ENCODE results near the gene ZNF292.

Gene ZNF292

DNA sequence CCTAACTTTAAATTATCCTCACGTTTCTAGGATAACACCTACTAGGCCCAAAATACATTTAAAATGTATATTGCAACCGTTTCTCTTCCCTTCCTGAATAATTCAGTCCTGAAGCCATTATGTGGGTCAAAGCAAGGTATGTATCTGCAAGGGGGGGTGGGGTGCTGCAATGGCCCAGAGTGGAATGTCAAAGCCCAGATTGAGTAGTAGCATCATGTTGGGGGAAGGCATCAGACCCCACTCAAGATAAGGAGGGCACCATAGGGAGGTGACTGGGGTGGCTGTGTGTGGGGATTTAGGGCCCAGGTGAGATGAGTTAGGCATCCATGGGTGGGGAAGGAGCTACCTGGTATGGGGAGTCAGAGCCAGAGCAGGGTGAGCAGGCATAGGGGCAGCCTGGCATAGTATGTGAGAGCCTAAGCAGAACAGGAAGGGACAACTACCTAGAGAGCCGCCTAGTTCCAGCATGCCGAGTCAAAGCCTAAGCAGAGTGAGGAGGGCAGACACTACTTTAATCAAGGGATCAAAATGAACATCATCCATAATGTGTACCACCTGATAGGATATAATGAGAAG, 48.2 kb downstream of the ZNF292 start:
- no peak overlapping the region for H3K4me3 ChIP-seq (replicated peaks; ENCODE audit: low read depth, low read length)
- DNase-seq (ENCODE audit: extremely low read depth, insufficient read length) = no peak
- no peaks in the 10 kb centered on the region for H3K27me3 ChIP-seq (replicated peaks; ENCODE audit: control insufficient read depth, insufficient read depth, low read length)
- no peaks in the 10 kb centered on the region; the same call in 1 of the 2 replicates for H3K36me3 ChIP-seq (ENCODE audit: control insufficient read depth, insufficient read depth, low read length)
- TF ChIP-seq, protein P1, sequence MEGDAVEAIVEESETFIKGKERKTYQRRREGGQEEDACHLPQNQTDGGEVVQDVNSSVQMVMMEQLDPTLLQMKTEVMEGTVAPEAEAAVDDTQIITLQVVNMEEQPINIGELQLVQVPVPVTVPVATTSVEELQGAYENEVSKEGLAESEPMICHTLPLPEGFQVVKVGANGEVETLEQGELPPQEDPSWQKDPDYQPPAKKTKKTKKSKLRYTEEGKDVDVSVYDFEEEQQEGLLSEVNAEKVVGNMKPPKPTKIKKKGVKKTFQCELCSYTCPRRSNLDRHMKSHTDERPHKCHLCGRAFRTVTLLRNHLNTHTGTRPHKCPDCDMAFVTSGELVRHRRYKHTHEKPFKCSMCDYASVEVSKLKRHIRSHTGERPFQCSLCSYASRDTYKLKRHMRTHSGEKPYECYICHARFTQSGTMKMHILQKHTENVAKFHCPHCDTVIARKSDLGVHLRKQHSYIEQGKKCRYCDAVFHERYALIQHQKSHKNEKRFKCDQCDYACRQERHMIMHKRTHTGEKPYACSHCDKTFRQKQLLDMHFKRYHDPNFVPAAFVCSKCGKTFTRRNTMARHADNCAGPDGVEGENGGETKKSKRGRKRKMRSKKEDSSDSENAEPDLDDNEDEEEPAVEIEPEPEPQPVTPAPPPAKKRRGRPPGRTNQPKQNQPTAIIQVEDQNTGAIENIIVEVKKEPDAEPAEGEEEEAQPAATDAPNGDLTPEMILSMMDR (IDR thresholded peaks at IDR 0.05; ENCODE audit: insufficient read depth, low read length, poor library complexity, severe bottlenecking) = no peak

DNA sequence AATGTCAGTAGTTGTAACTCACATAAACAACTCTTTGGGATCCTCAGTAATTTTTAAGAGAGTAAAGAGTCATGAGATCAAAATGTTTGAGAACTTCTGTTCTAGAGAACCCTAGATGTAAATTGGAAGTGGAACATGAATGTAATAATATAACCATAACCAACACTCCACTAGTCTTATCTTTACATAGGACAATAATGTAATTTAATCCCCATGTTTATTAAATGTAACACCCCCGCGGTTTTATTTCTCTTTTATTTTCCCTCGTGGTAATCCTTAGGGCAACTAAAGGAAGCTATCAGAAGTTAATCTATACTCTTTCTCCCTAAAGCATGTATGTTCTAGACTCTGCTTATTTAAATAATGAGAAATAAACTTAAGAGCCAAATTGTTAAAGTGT, 54.4 kb downstream of the ZNF292 start:
- Histone ChIP-seq H3K27me3 (replicated peaks; ENCODE audit: control insufficient read depth, insufficient read depth, low read length) (no peaks in the 10 kb centered on the region), H3K4me3 (replicated peaks; ENCODE audit: low read depth, low read length) (no peak overlapping the region), H3K36me3 (ENCODE audit: control insufficient read depth, insufficient read depth, low read length) (no peaks in the 10 kb centered on the region; the same call in none of the 2 replicates)
- TF ChIP-seq, protein P1 (IDR thresholded peaks at IDR 0.05; ENCODE audit: insufficient read depth, low read length, poor library complexity, severe bottlenecking) = no peak
- no peak for DNase-seq (ENCODE audit: extremely low read depth, insufficient read length)

DNA sequence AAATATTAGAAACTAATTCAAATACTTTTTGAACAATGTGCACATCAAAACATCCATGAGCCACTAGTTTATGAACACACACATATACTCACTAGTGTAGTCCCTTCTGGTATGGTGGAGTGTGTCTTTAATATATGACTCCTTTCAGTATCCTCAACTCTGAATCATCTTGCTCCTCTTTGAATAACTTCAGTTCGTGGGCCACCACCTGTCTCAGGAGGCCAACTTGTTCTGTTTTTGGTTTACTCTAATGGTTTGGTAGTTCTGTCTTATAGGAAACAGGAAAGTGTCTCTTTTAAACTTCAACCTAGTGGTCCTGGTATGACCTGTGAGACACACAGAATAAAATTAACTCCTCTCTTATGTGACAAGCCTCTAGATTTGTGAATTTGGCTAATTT, 55.6 kb downstream of the ZNF292 start:
- no peak for DNase-seq (ENCODE audit: extremely low read depth, insufficient read length)
- Histone ChIP-seq H3K27me3 (replicated peaks; ENCODE audit: control insufficient read depth, insufficient read depth, low read length) (no peaks in the 10 kb centered on the region), H3K4me3 (replicated peaks; ENCODE audit: low read depth, low read length) (no peak overlapping the region), H3K36me3 (ENCODE audit: control insufficient read depth, insufficient read depth, low read length) (no peaks in the 10 kb centered on the region; the same call in none of the 2 replicates)
- TF ChIP-seq, protein P1 (IDR thresholded peaks at IDR 0.05; ENCODE audit: insufficient read depth, low read length, poor library complexity, severe bottlenecking) = no peak

DNA sequence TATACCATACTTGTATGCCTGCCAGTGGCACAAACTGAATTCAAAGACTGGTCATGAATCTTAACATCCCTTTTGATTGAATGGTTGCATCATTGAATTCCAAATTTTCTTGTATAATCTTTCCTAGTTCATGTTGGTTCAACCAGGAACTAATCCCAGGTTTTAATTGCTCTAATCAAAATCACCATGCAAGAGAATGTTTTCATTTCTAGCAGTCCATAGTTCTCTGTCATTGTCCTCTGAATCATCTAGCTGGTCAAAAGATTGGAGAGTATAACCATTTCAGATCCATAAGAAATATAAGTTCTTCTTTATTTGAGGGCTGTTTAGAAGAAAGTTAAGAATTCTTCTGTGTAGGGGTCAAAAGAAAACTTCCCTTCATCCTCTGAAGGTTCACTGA, 57.2 kb downstream of the ZNF292 start:
- no peaks in the 10 kb centered on the region; the same call in 1 of the 2 replicates for H3K36me3 ChIP-seq (ENCODE audit: control insufficient read depth, insufficient read depth, low read length)
- no peaks in the 10 kb centered on the region for H3K27me3 ChIP-seq (replicated peaks; ENCODE audit: control insufficient read depth, insufficient read depth, low read length)
- no peak overlapping the region for H3K4me3 ChIP-seq (replicated peaks; ENCODE audit: low read depth, low read length)
- TF ChIP-seq, protein P1 (IDR thresholded peaks at IDR 0.05; ENCODE audit: insufficient read depth, low read length, poor library complexity, severe bottlenecking) = no peak
- DNase-seq (ENCODE audit: extremely low read depth, insufficient read length) = no peak

DNA sequence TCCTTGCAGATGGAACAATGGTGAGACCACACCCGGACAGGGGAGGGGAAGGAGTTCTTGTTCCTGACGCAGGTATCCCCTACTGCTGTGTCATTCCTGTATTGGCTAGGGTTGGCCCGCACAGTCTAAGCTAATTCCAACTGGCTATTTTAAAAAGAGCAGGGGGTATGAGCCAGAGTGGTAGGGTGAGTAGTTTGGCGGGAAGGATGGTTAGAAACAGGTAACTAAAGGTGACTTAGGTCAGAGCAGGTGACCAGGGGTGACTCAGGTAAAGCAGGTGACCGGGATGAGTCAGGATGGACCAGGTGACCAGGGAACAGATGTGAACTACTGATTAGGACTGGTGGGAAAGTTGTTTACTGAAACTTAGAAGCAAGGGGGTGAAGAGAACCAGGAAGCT, 58.0 kb downstream of the ZNF292 start:
- H3K4me3 ChIP-seq (replicated peaks; ENCODE audit: low read depth, low read length) = no peak overlapping the region
- TF ChIP-seq, protein P1 (IDR thresholded peaks at IDR 0.05; ENCODE audit: insufficient read depth, low read length, poor library complexity, severe bottlenecking) = no peak
- H3K27me3 ChIP-seq (replicated peaks; ENCODE audit: control insufficient read depth, insufficient read depth, low read length) = no peaks in the 10 kb centered on the region
- H3K36me3 ChIP-seq (ENCODE audit: control insufficient read depth, insufficient read depth, low read length) = no peaks in the 10 kb centered on the region; the same call in 1 of the 2 replicates
- DNase-seq (ENCODE audit: extremely low read depth, insufficient read length) = no peak

DNA sequence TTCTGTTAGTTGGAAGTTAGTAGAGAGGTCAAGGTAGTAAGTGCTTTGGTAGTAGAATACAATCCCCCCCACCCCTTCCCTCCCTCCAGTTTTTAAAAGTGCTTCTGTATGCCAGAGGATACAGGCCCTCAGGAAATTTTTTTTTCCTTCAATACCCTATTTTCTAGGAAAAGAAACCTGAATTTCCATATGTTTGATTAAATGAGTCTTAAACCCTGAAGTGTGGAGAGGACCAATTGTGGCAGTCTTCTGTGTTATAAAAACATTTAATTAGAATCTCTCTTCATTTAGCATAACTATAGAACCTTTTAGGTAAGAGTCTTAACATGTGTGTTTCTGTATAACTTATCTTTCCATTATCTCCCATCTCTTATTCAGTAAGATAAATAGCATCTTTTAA, 59.5 kb downstream of the ZNF292 start:
- Histone ChIP-seq H3K36me3 (ENCODE audit: control insufficient read depth, insufficient read depth, low read length) (peaks cover 2% of the 10 kb centered on the region), H3K4me3 (replicated peaks; ENCODE audit: low read depth, low read length) (no peak overlapping the region), H3K27me3 (replicated peaks; ENCODE audit: control insufficient read depth, insufficient read depth, low read length) (no peaks in the 10 kb centered on the region)
- TF ChIP-seq, protein P1 (IDR thresholded peaks at IDR 0.05; ENCODE audit: insufficient read depth, low read length, poor library complexity, severe bottlenecking) = no peak
- no peak for DNase-seq (ENCODE audit: extremely low read depth, insufficient read length)
